Spinal cord (tissue), 10 donors: ENCODE measurements around the gene FAHD1. TPM values are rescaled to one million over a fixed set of nuclear protein-coding genes. Genes with fewer than 3 reads are reported as not detected.
A peak's percentile ranks its signal among the peaks of the same experiment; 100 is the strongest.
"Not testable (repeated sequence)": the region's sequence is repeated elsewhere in the genome, so short reads cannot be mapped to it uniquely, and the experiment has no call there.

Source experiments
- DNase-seq, 6 donors: peaks; one replicate each; pipeline versions ENCODE4 v3.0.0 to v3.0.0-alpha.2; 2013 to 2015; ENCODE audit warnings: low spot score in 6 of 6, low read depth in 4 of 6
- H3K27ac ChIP-seq: one replicate; pipeline ENCODE4 v1.5.1; 2013; ENCODE audit warnings: low read depth, low read length, control low read depth
- H3K27me3 ChIP-seq: one replicate; pipeline ENCODE4 v1.6.1; 2013; ENCODE audit warnings: low read length; ENCODE audit not compliant: control insufficient read depth, insufficient read depth
- H3K36me3 ChIP-seq: one replicate; pipeline ENCODE4 v1.6.1; 2013; ENCODE audit warnings: low read length; ENCODE audit not compliant: control insufficient read depth, insufficient read depth
- H3K4me1 ChIP-seq: one replicate; pipeline ENCODE4 v1.6.1; 2013; ENCODE audit warnings: low read length; ENCODE audit not compliant: control insufficient read depth, insufficient read depth
- H3K4me3 ChIP-seq: one replicate; pipeline ENCODE4 v1.5.1; 2013; ENCODE audit warnings: low read depth, low read length, control low read depth
- H3K9me3 ChIP-seq: one replicate; pipeline ENCODE4 v1.6.1; 2013; ENCODE audit warnings: low read length; ENCODE audit not compliant: control insufficient read depth, insufficient read depth
- WGBS: methylation state at CpG from one replicate; pipeline ENCODE4 v1.1.5; 2013; ENCODE audit warnings: missing lambda C conversion rate; ENCODE audit not compliant: insufficient coverage; 5-methylcytosine and 5-hydroxymethylcytosine counted together
- polyA plus RNA-seq, 2 donors: library from polyadenylated mRNA; unstranded; fragments of 120-200 nt; gene quantifications; one replicate each; pipeline ENCODE4 v1.2.1, GENCODE V29; 2013; ENCODE audit not compliant: insufficient read length in 2 of 2
- total RNA-seq, 2 donors: library from RNA; depleted of rRNA in 1 of 2; stranded (reverse); fragments of 120-200 nt in 1 of 2; fragments of >200 nt in 1 of 2; gene quantifications; one replicate each; pipeline versions ENCODE4 v1.2.3 to v1.2.4, GENCODE V29; 2013 to 2014
- donor health status: healthy.

The FAHD1 gene
- total and polyA plus RNA-seq, 4 donors: 29.8 to 39.0 (median 37.0) TPM

DNA sequence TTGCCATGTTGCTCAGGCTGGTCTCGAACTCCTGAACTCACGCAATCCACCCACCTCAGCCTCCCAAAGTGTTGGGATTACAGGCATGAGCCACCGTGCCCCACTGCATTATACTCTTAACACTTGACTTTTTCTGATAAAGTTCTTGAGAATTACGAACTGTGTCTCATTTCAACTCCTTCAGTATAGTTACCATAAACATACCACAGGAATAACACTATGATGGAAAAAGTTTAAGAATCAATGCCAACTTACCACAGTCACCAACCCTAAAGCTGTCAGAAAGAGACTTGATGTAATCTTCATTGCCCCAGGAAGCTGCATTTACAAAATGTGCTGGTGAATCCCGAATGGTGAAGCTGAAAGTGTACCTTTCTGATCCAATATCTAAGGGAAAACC, 34.7 kb downstream of the FAHD1 start:
- peaks cover 33% of the 10 kb centered on the region for H3K27me3 ChIP-seq
- WGBS: 78% methylated on average over 2 of the region's 5 CpGs

DNA sequence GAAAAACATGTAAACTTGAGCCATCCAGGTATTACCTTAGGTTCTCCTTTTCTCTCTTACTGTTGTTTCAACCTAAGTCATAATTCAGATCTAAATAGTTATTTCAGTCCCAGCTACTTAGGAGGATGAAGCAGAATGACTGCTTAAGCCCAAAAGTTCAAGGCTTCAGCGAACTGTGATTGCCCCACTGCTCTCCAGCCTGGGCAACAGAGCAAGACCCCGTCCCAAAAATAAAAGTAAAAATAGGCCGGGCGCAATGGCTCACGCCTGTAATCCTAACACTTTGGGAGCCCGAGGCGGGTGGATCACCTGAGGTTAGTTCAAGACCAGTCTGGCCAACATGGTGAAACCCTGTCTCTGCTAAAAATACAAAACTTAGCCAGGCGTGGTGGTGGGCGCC, 35.4 kb downstream of the FAHD1 start:
- Histone ChIP-seq H3K36me3 (no peaks in the 10 kb centered on the region), H3K4me3 (no peak overlapping the region), H3K9me3 (no peaks in the 10 kb centered on the region), H3K4me1 (no peaks in the 10 kb centered on the region), H3K27ac (no peak overlapping the region), H3K27me3 (peaks cover 28% of the 10 kb centered on the region)
- no peak for DNase-seq
- WGBS: 88% methylated on average over 5 of the region's 9 CpGs

More for the DNA sequence above, 34.7 kb downstream of the FAHD1 start:
- no peak overlapping the region for H3K27ac ChIP-seq
- no peak for DNase-seq
- H3K4me3 ChIP-seq: no peak overlapping the region
- H3K36me3 ChIP-seq: no peaks in the 10 kb centered on the region
- no peaks in the 10 kb centered on the region for H3K4me1 ChIP-seq
- H3K9me3 ChIP-seq: no peaks in the 10 kb centered on the region

DNA sequence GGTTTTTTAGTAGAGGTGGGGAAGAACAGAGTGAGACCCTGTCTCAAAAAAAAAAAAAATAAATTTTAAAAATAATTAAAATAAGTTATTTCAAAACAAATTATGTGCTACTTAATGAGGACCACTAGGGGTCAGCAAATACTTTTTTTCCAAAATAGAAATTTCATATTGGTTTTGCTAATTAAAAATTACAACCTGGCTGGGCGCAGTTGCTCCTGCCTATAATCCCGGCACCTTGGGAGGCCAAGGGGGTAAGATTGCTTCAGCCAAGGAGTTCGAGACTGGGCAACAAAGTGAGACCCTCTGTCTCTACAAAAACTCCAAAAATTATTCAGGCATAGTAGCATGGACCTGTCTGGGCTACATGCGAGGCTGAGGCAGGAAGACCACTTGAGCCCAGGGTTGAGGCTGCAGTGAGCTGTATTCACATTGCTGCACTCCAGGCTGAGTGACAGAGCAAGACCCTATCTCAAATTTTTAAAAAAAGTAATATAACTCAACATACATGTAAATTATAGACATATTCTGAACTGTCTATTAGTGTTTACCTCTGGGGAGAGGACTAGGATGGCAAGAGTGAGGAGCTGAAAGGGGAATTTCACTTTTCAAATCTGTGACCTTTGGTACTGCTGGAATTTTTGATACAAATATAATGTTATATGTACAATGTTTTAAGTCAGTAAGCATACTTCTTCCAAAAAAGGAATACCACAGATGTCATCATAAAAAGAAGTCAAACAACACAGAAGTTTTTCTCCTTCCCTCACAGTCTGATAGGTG, 36.9 kb downstream of the FAHD1 start:
- no peak overlapping the region for H3K4me3 ChIP-seq
- peak in 4 of 6 donors; percentile 7 to 78 (median 40) for DNase-seq
- H3K4me1 ChIP-seq: no peaks in the 10 kb centered on the region
- no peaks in the 10 kb centered on the region for H3K36me3 ChIP-seq
- no peak overlapping the region for H3K27ac ChIP-seq
- H3K9me3 ChIP-seq: no peaks in the 10 kb centered on the region
- peaks cover 21% of the 10 kb centered on the region for H3K27me3 ChIP-seq
- 40% methylated on average over 1 of the region's 4 CpGs for WGBS

DNA sequence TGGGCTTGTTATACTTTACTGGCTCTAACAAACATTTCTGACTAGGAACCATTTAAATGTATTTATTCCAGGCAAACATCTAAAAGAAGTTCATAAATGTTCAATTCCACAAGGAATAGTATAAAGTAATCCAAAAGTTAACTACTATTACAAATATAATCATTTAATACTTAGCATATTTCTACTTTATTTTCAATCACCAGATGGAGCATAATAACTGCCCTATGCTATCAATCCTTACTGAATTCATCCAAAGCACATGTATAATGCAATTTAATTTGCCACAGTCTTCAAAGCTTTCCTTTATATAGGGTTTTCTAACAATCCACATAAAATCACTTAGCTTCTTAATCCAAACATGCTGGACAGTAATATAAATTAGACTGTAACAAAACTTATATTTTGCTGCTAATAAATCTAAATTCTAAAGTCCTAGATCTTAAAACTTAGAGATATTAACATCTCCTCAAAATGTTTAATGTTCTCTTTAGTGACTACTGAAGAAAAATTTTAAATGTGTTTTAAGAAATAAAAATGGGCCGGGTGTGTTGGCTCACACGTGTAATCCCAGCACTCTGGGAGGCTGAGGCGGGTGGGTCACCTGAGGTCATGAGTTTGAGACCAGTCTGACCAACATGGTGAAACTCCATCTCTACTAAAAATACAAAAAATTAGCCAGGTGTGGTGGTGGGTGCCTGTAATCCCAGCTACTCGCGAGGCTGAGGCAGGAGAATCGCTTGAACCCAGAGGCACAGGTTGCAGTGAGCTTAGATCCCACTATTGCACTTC, 39.1 kb downstream of the FAHD1 start:
- no peak for DNase-seq
- peaks cover 10% of the 10 kb centered on the region for H3K27me3 ChIP-seq
- no peak overlapping the region for H3K27ac ChIP-seq
- 17% methylated on average over 1 of the region's 6 CpGs for WGBS
- no peaks in the 10 kb centered on the region for H3K4me1 ChIP-seq
- H3K4me3 ChIP-seq: no peak overlapping the region
- H3K9me3 ChIP-seq: no peaks in the 10 kb centered on the region
- no peaks in the 10 kb centered on the region for H3K36me3 ChIP-seq

DNA sequence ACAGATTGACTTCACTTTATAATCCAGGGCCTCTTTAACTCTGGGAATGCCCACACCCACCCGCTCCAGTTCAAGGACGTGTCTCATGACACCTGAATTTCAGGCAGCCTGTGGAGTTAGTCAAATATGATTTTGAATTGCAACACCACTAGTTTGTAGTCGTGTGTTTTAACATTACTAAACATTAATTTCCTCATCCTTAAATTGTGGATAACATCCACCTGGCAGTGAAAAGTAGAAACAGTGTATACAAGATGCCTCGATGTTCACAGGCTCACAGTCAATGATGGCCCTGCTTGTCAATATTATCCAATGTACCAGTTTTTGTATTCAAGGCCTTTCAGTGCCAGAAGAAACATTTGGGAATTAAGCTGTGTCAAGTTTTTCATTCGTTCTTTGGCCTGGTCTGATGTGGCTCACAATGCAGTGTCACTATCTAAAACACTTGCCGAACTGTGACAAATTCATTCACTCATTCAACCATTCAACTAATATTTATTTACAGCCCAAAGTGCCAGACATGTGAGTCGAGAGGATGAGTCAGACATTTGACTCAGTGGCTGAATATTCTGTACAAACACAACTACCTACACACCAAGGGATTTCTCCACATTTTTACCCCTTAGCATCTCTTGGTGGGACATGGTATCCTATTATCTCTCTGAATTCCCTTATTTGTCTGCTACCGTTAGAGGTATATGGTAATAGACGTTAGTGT, 43.5 kb downstream of the FAHD1 start:
- DNase-seq: no peak
- H3K36me3 ChIP-seq: no peaks in the 10 kb centered on the region
- H3K4me3 ChIP-seq: no peak overlapping the region

DNA sequence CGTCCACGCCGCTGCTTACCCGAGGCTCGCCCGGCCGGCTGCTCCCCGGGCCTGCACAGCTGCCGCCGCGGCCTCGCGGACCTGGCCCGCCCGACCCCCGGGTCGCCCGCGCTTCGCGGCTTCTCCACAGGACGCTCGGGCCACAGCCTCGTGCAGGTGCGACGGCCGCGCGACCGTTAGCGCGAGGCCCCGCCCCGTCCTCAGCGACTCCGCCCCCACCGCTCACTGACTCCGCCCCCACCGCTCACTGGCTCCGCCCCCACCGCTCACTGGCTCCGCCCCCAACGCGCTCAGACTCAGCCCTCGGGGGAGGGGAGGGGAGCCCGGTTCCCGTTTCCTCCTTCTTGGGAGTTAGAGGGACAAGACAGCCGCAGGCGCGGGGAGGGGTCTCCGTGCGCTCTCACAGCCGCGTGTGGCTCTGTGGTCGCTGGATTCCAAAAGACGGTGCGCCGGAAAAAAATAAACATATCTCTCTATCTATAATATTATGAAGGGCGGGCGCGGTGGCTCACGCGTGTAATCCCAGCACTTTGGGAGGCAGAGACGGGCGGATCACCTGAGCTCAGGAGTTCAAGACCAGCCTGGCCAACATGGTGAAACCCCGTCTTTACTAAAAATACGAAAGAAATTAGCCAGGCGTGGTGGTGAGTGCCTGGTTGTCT, 45.1 kb downstream of the FAHD1 start, which contains the start of gene MEIOB:
TSS of gene MEIOB (minus strand) at position 191 of the 662 bp plus-strand sequence. CDS start 3,989 bp downstream, outside the sequence.
- Histone ChIP-seq H3K4me3 (no peak within 1 kb of the TSS), H3K9me3 (no peaks in the 10 kb centered on the region), H3K27me3 (peaks cover 22% of the 10 kb centered on the region), H3K27ac (no peak within 1 kb of the TSS), H3K4me1 (peaks cover 6% of the 10 kb centered on the region), H3K36me3 (no peaks in the 10 kb centered on the region)
- WGBS: 2% methylated on average over 49 of the region's 68 CpGs
- peak in 2 of 6 donors; percentile 32 to 52 for DNase-seq

More for the DNA sequence above, 43.5 kb downstream of the FAHD1 start:
- Histone ChIP-seq H3K9me3 (no peaks in the 10 kb centered on the region), H3K27me3 (peaks cover 19% of the 10 kb centered on the region), H3K27ac (no peak overlapping the region), H3K4me1 (peaks cover 6% of the 10 kb centered on the region)
- WGBS: 41% methylated on average over 2 of the region's 9 CpGs

DNA sequence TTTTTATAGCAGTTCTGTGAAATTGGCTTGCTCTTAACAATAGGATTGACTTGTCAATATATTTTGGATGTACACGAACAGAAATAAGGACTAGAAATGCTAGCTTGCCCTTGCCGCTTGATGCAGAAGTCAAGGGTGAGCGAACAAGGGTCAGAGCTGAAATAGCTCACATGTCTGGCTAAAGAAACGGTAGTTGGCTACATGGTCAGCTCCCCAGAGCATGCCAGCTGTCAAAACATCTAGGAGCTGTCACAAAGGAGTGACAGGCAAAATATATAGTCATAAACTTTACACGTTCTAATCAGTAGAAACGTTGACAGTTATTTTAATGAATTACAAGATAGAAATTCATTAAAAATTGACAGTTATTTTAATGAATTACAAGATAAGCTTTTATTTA, 47.8 kb downstream of the FAHD1 start:
- H3K36me3 ChIP-seq: no peaks in the 10 kb centered on the region
- no peak overlapping the region for H3K4me3 ChIP-seq

DNA sequence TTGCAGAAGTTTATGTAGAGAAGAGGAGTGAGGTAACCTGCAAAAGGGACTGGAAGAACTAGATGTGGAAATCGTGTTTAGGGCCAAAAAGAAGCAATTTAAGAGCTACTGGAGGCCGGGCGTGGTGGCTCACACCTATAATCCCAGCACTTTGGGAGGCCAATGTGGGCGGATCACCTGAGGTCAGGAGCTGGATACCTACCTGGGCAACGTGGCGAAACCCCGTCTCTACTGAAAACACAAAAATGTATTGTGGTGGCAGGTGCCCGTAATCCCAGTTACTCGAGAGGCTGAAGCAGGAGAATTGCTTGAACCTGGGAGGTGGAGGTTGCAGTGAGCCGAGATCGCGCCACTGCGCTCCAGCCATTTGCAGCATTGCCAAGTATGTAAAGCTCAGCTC, 49.1 kb downstream of the FAHD1 start:
- not testable (repeated sequence) for H3K4me1 ChIP-seq, H3K9me3 ChIP-seq, H3K4me3 ChIP-seq, DNase-seq, H3K36me3 ChIP-seq, H3K27ac ChIP-seq
- 90% methylated on average over 11 of the region's 13 CpGs for WGBS
- H3K27me3 ChIP-seq: peaks cover 29% of the 10 kb centered on the region

More for the DNA sequence above, 47.8 kb downstream of the FAHD1 start:
- H3K27ac ChIP-seq: no peak overlapping the region
- peaks cover 28% of the 10 kb centered on the region for H3K27me3 ChIP-seq
- DNase-seq: no peak
- peaks cover 6% of the 10 kb centered on the region for H3K4me1 ChIP-seq
- no peaks in the 10 kb centered on the region for H3K9me3 ChIP-seq
- 49% methylated on average over 4 of the region's 6 CpGs for WGBS

DNA sequence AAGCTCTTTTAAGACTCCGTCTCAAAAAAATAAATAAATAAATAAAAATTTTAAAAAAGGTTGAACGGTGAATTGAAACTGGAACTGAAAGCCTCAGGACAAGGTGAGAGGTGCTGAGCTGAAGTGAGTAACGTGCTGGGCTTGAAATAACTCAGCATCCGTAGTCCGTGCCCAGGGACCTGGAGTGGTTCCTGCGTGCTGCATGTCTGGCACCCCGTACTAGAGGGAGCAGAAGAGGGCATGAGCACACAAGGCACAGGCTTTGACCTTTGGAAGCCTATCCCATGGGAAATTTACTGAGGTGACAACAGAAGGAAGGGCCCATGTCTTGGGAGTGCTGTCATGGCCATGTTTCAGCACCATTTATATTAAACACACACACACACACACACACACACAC, 49.5 kb downstream of the FAHD1 start:
- Histone ChIP-seq H3K4me1 (peaks cover 6% of the 10 kb centered on the region), H3K27me3 (peaks cover 29% of the 10 kb centered on the region), H3K36me3 (no peaks in the 10 kb centered on the region), H3K27ac (no peak overlapping the region), H3K4me3 (no peak overlapping the region), H3K9me3 (no peaks in the 10 kb centered on the region)
- DNase-seq: no peak
- WGBS: 85% methylated on average over 6 of the region's 7 CpGs
